ENCODE results near the gene RNF217.

RNF217 gene

GRCh38 chr6:124987999-124988591 is 25.9 kb downstream of the RNF217 start:
- Histone ChIP-seq H2BK120ac (ENCODE audit: low read depth, low read length) (no peak overlapping the region), H3K27ac (replicated peaks; ENCODE audit: low read length) (no peak overlapping the region), H3K27me3 (ENCODE audit: control insufficient read depth in 3 of 3, insufficient read depth in 3 of 3, low read depth in 1 of 3, low read length in 3 of 3) (no peaks in the 10 kb centered on the region), H3K23ac (ENCODE audit: low read depth, low read length, poor library complexity) (no peak overlapping the region), H2AK5ac (ENCODE audit: low read depth, low read length) (no peak overlapping the region), H3K4me3 (ENCODE audit: low read length in 2 of 2) (no peak overlapping the region), H3K9ac (ENCODE audit: low read depth, low read length, poor library complexity) (no peak overlapping the region), H2BK5ac (ENCODE audit: low read length) (no peak overlapping the region), H3K4me2 (ENCODE audit: insufficient read depth, low read length, poor library complexity, severe bottlenecking) (no peak overlapping the region), H3K14ac (ENCODE audit: low read length) (no peak overlapping the region), H4K8ac (ENCODE audit: low read depth, low read length) (no peak overlapping the region), H2BK12ac (ENCODE audit: low read length) (no peak overlapping the region), H3K9me3 (replicated peaks in 1 of 2; ENCODE audit: control insufficient read depth in 2 of 2, insufficient read depth in 1 of 2, low read depth in 1 of 2, low read length in 2 of 2) (peaks cover 0 to 5% of the 10 kb centered on the region in 2 donors), H4K91ac (ENCODE audit: low read depth, low read length, poor library complexity) (no peak overlapping the region), H2BK15ac (ENCODE audit: low read length) (no peak overlapping the region), H2AFZ (ENCODE audit: low read length) (no peak overlapping the region), H3K79me1 (ENCODE audit: low read depth, low read length) (no peaks in the 10 kb centered on the region), H3K4ac (ENCODE audit: low read length) (no peak overlapping the region), H3K4me1 (ENCODE audit: control insufficient read depth in 2 of 2, insufficient read depth in 1 of 2, low read depth in 1 of 2, low read length in 2 of 2) (peaks cover 0 to 5% of the 10 kb centered on the region in 2 donors), H3K36me3 (replicated peaks in 1 of 2; ENCODE audit: control insufficient read depth in 2 of 2, insufficient read depth in 2 of 2, low read length in 2 of 2) (no peaks in the 10 kb centered on the region), H3K18ac (ENCODE audit: low read length) (no peak overlapping the region)
- DNase-seq (ENCODE audit: low spot score): no peak
- no CpG with 5 or more reads among the region's 9 CpGs for whole genome bisulfite sequencing, 2 donors (ENCODE audit: extremely low coverage in 2 of 2, insufficient read length in 2 of 2, insufficient replicate concordance in 1 of 2)

GRCh38 chr6:124989136-124989983 is 27.1 kb downstream of the RNF217 start:
- Histone ChIP-seq H3K9ac (ENCODE audit: low read depth, low read length, poor library complexity) (no peak overlapping the region), H3K14ac (ENCODE audit: low read length) (no peak overlapping the region), H3K9me3 (replicated peaks in 1 of 2; ENCODE audit: control insufficient read depth in 2 of 2, insufficient read depth in 1 of 2, low read depth in 1 of 2, low read length in 2 of 2) (peaks cover 0 to 5% of the 10 kb centered on the region in 2 donors), H3K36me3 (replicated peaks in 1 of 2; ENCODE audit: control insufficient read depth in 2 of 2, insufficient read depth in 2 of 2, low read length in 2 of 2) (no peaks in the 10 kb centered on the region), H3K4me1 (ENCODE audit: control insufficient read depth in 2 of 2, insufficient read depth in 1 of 2, low read depth in 1 of 2, low read length in 2 of 2) (peaks cover 0 to 5% of the 10 kb centered on the region in 2 donors), H3K4ac (ENCODE audit: low read length) (no peak overlapping the region), H3K23ac (ENCODE audit: low read depth, low read length, poor library complexity) (no peak overlapping the region), H2AFZ (ENCODE audit: low read length) (no peak overlapping the region), H2BK5ac (ENCODE audit: low read length) (no peak overlapping the region), H3K27ac (replicated peaks; ENCODE audit: low read length) (no peak overlapping the region), H2BK12ac (ENCODE audit: low read length) (no peak overlapping the region), H2BK120ac (ENCODE audit: low read depth, low read length) (no peak overlapping the region), H3K18ac (ENCODE audit: low read length) (no peak overlapping the region), H3K4me2 (ENCODE audit: insufficient read depth, low read length, poor library complexity, severe bottlenecking) (no peak overlapping the region), H3K79me1 (ENCODE audit: low read depth, low read length) (no peaks in the 10 kb centered on the region), H4K8ac (ENCODE audit: low read depth, low read length) (no peak overlapping the region), H4K91ac (ENCODE audit: low read depth, low read length, poor library complexity) (no peak overlapping the region), H3K27me3 (ENCODE audit: control insufficient read depth in 3 of 3, insufficient read depth in 3 of 3, low read depth in 1 of 3, low read length in 3 of 3) (no peaks in the 10 kb centered on the region), H2BK15ac (ENCODE audit: low read length) (no peak overlapping the region), H3K4me3 (ENCODE audit: low read length in 2 of 2) (no peak overlapping the region), H2AK5ac (ENCODE audit: low read depth, low read length) (no peak overlapping the region)
- no CpG with 5 or more reads among the region's 5 CpGs for WGBS, 2 donors (ENCODE audit: extremely low coverage in 2 of 2, insufficient read length in 2 of 2, insufficient replicate concordance in 1 of 2)
- no peak for DNase-seq (ENCODE audit: low spot score)

DNA sequence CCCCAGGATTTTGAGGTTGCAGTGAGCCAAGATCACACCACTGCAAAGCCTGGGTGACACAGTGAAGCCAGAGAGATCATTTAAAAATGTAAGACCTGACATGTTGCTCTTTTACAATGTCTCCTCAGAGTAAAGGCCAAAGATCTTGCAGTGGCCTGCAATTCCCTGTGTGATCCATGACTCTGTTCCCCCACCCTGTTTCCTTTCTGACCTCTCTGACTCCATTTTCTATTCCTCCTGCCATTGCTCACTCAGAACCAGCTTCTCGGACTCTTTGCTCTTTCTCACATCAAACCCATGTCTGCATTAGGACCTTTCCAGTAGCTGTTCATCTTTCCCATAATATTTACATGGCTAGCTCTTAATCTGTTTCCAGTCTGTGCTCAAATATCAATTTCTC is 28.8 kb downstream of the RNF217 start:
- no peak overlapping the region for H3K4ac ChIP-seq (ENCODE audit: low read length)
- no peak overlapping the region for H4K8ac ChIP-seq (ENCODE audit: low read depth, low read length)
- H3K23ac ChIP-seq (ENCODE audit: low read depth, low read length, poor library complexity): no peak overlapping the region
- no peak overlapping the region for H2BK15ac ChIP-seq (ENCODE audit: low read length)
- H3K4me2 ChIP-seq (ENCODE audit: insufficient read depth, low read length, poor library complexity, severe bottlenecking): no peak overlapping the region
- H2BK5ac ChIP-seq (ENCODE audit: low read length): no peak overlapping the region
- H3K18ac ChIP-seq (ENCODE audit: low read length): no peak overlapping the region
- H3K27me3 ChIP-seq (ENCODE audit: control insufficient read depth in 3 of 3, insufficient read depth in 3 of 3, low read depth in 1 of 3, low read length in 3 of 3): no peaks in the 10 kb centered on the region
- H3K4me1 ChIP-seq (ENCODE audit: control insufficient read depth in 2 of 2, insufficient read depth in 1 of 2, low read depth in 1 of 2, low read length in 2 of 2): peaks cover 0 to 5% of the 10 kb centered on the region in 2 donors
- DNase-seq (ENCODE audit: low spot score): no peak
- no peak overlapping the region for H3K9ac ChIP-seq (ENCODE audit: low read depth, low read length, poor library complexity)
- H3K9me3 ChIP-seq (replicated peaks in 1 of 2; ENCODE audit: control insufficient read depth in 2 of 2, insufficient read depth in 1 of 2, low read depth in 1 of 2, low read length in 2 of 2): peaks cover 0 to 5% of the 10 kb centered on the region in 2 donors
- no peak overlapping the region for H2AFZ ChIP-seq (ENCODE audit: low read length)
- no peaks in the 10 kb centered on the region for H3K36me3 ChIP-seq (replicated peaks in 1 of 2; ENCODE audit: control insufficient read depth in 2 of 2, insufficient read depth in 2 of 2, low read length in 2 of 2)
- no peaks in the 10 kb centered on the region for H3K79me1 ChIP-seq (ENCODE audit: low read depth, low read length)
- no peak overlapping the region for H3K27ac ChIP-seq (replicated peaks; ENCODE audit: low read length)
- no peak overlapping the region for H2BK120ac ChIP-seq (ENCODE audit: low read depth, low read length)
- WGBS, 2 donors (ENCODE audit: extremely low coverage in 2 of 2, insufficient read length in 2 of 2, insufficient replicate concordance in 1 of 2): no CpG with 5 or more reads among the region's 1 CpG
- H3K14ac ChIP-seq (ENCODE audit: low read length): no peak overlapping the region
- no peak overlapping the region for H3K4me3 ChIP-seq (ENCODE audit: low read length in 2 of 2)
- H2BK12ac ChIP-seq (ENCODE audit: low read length): no peak overlapping the region
- H4K91ac ChIP-seq (ENCODE audit: low read depth, low read length, poor library complexity): no peak overlapping the region
- H2AK5ac ChIP-seq (ENCODE audit: low read depth, low read length): no peak overlapping the region

DNA sequence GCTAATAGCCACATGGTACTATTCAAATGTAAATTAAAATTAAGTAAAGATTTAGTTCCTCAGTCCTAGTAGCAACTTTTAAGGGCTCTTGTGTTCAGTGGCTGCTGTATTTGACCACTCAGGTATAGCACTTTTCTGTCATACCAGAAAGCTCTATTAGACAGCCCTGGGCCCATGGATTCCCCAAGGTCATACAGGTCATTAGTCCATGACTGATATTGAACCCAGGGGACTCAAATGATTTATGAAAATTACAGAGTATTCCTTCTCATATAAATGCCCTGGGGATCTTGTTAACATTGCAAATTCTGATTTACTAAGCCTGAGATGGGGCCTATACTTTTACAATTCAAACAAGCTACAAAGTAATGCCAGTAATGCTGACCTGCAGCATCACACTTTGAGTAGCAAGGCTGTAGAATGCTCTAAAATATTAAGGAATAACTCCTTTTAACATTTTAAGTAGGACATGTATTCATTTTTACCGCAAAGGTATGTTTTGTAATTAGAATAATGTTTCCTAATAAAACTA is 29.6 kb downstream of the RNF217 start:
- H3K4ac ChIP-seq (ENCODE audit: low read length): no peak overlapping the region
- no peak overlapping the region for H2AFZ ChIP-seq (ENCODE audit: low read length)
- no peaks in the 10 kb centered on the region for H3K36me3 ChIP-seq (replicated peaks in 1 of 2; ENCODE audit: control insufficient read depth in 2 of 2, insufficient read depth in 2 of 2, low read length in 2 of 2)
- no peaks in the 10 kb centered on the region for H3K4me1 ChIP-seq (ENCODE audit: control insufficient read depth in 2 of 2, insufficient read depth in 1 of 2, low read depth in 1 of 2, low read length in 2 of 2)
- peaks cover 0 to 5% of the 10 kb centered on the region in 2 donors for H3K9me3 ChIP-seq (replicated peaks in 1 of 2; ENCODE audit: control insufficient read depth in 2 of 2, insufficient read depth in 1 of 2, low read depth in 1 of 2, low read length in 2 of 2)
- H2BK12ac ChIP-seq (ENCODE audit: low read length): no peak overlapping the region
- H3K14ac ChIP-seq (ENCODE audit: low read length): no peak overlapping the region
- no peak overlapping the region for H3K27ac ChIP-seq (replicated peaks; ENCODE audit: low read length)
- H3K4me3 ChIP-seq (ENCODE audit: low read length in 2 of 2): no peak overlapping the region
- DNase-seq (ENCODE audit: low spot score): no peak
- no peak overlapping the region for H3K18ac ChIP-seq (ENCODE audit: low read length)
- H2AK5ac ChIP-seq (ENCODE audit: low read depth, low read length): no peak overlapping the region
- no peaks in the 10 kb centered on the region for H3K27me3 ChIP-seq (ENCODE audit: control insufficient read depth in 3 of 3, insufficient read depth in 3 of 3, low read depth in 1 of 3, low read length in 3 of 3)
- H2BK15ac ChIP-seq (ENCODE audit: low read length): no peak overlapping the region
- no peak overlapping the region for H4K91ac ChIP-seq (ENCODE audit: low read depth, low read length, poor library complexity)
- no peak overlapping the region for H2BK120ac ChIP-seq (ENCODE audit: low read depth, low read length)
- no CpG with 5 or more reads among the region's 1 CpG for WGBS, 2 donors (ENCODE audit: extremely low coverage in 2 of 2, insufficient read length in 2 of 2, insufficient replicate concordance in 1 of 2)
- no peak overlapping the region for H4K8ac ChIP-seq (ENCODE audit: low read depth, low read length)
- no peak overlapping the region for H3K9ac ChIP-seq (ENCODE audit: low read depth, low read length, poor library complexity)
- no peak overlapping the region for H3K4me2 ChIP-seq (ENCODE audit: insufficient read depth, low read length, poor library complexity, severe bottlenecking)
- no peak overlapping the region for H3K23ac ChIP-seq (ENCODE audit: low read depth, low read length, poor library complexity)
- H3K79me1 ChIP-seq (ENCODE audit: low read depth, low read length): no peaks in the 10 kb centered on the region
- no peak overlapping the region for H2BK5ac ChIP-seq (ENCODE audit: low read length)

Data from neuronal stem cell (in vitro differentiated cells).